Mesenchymal stem cell (in vitro differentiated cells and primary cell): Measurements from ENCODE around the gene ADIRF. TPM values are rescaled to one million over a fixed set of nuclear protein-coding genes. Genes with fewer than 3 reads are reported as not detected.

ENCODE experiments used
- DNase-seq: peaks from one replicate; pipeline ENCODE4 v3.0.0-alpha.2; 2013
- H2AFZ ChIP-seq: one replicate; pipeline ENCODE4 v1.6.1; 2013; ENCODE audit warnings: low read depth, mild to moderate bottlenecking, control low read depth, inconsistent platforms, low read length, moderate library complexity
- H2AK5ac ChIP-seq: 2 replicates; pipeline ENCODE4 v1.6.1; 2013; ENCODE audit warnings: low read length, moderate library complexity, mild to moderate bottlenecking, inconsistent platforms; ENCODE audit not compliant: severe bottlenecking
- H2BK120ac ChIP-seq: one replicate; pipeline ENCODE4 v1.6.1; 2013; ENCODE audit warnings: low read depth, mild to moderate bottlenecking, inconsistent platforms, low read length, moderate library complexity
- H2BK12ac ChIP-seq, 2 experiments: one replicate each; pipeline ENCODE4 v1.6.1; 2013; ENCODE audit warnings: inconsistent platforms in 2 of 2, low read length in 2 of 2, mild to moderate bottlenecking in 2 of 2, moderate library complexity in 2 of 2, control low read depth in 1 of 2
- H2BK15ac ChIP-seq: one replicate; pipeline ENCODE4 v1.6.1; 2013; ENCODE audit warnings: mild to moderate bottlenecking, low read depth, inconsistent platforms; ENCODE audit not compliant: poor library complexity, severe bottlenecking
- H2BK5ac ChIP-seq: 2 replicates; pipeline ENCODE4 v1.6.1; 2013; ENCODE audit warnings: low read depth, mild to moderate bottlenecking, low read length, control low read depth, inconsistent platforms; ENCODE audit not compliant: poor library complexity, severe bottlenecking
- H3K14ac ChIP-seq, 2 experiments: one replicate each; pipeline ENCODE4 v1.6.1; 2013; ENCODE audit warnings: inconsistent platforms in 2 of 2, low read length in 2 of 2, control low read depth in 1 of 2, mild to moderate bottlenecking in 1 of 2, moderate library complexity in 1 of 2
- H3K18ac ChIP-seq, 2 experiments: one replicate each; pipeline ENCODE4 v1.6.1; 2013; ENCODE audit warnings: inconsistent platforms in 2 of 2, low read length in 2 of 2, control low read depth in 1 of 2, low read depth in 1 of 2, mild to moderate bottlenecking in 1 of 2
- H3K23ac ChIP-seq, 2 experiments: one replicate each; pipeline ENCODE4 v1.6.1; 2013; ENCODE audit warnings: inconsistent platforms in 2 of 2, low read length in 2 of 2, mild to moderate bottlenecking in 2 of 2, moderate library complexity in 2 of 2, control low read depth in 1 of 2
- H3K27ac ChIP-seq: 2 replicates; pipeline ENCODE4 v1.5.1; 2013; ENCODE audit warnings: mild to moderate bottlenecking, moderate library complexity, low read length, control low read depth, inconsistent platforms; ENCODE audit not compliant: poor library complexity, severe bottlenecking
- H3K27me3 ChIP-seq, 2 experiments: 2 replicates each; pipeline versions ENCODE4 v1.6.1 to v1.7.0; 2013; ENCODE audit warnings: low read length in 2 of 2, mild to moderate bottlenecking in 2 of 2, moderate library complexity in 2 of 2, control low read depth in 1 of 2, inconsistent platforms in 1 of 2; ENCODE audit not compliant: control insufficient read depth in 1 of 2, insufficient read depth in 1 of 2
- H3K36me3 ChIP-seq, 2 experiments: 2 replicates each; pipeline versions ENCODE4 v1.6.1 to v1.7.0; 2013; ENCODE audit warnings: low read length in 2 of 2, control low read depth in 1 of 2, inconsistent platforms in 1 of 2, low read depth in 1 of 2, mild to moderate bottlenecking in 1 of 2; ENCODE audit not compliant: insufficient read depth in 2 of 2, control insufficient read depth in 1 of 2
- H3K4ac ChIP-seq, 2 experiments: one replicate each; pipeline ENCODE4 v1.6.1; 2013; ENCODE audit warnings: inconsistent platforms in 2 of 2, low read length in 2 of 2, mild to moderate bottlenecking in 2 of 2, moderate library complexity in 2 of 2, control low read depth in 1 of 2, low read depth in 1 of 2
- H3K4me1 ChIP-seq: 2 replicates; pipeline ENCODE4 v1.6.1; 2013; ENCODE audit warnings: low read depth, low read length, control low read depth; ENCODE audit not compliant: control insufficient read depth, insufficient read depth
- H3K4me2 ChIP-seq: 2 replicates; pipeline ENCODE4 v1.6.1; 2013; ENCODE audit warnings: low read length, mild to moderate bottlenecking, inconsistent platforms; ENCODE audit not compliant: poor library complexity, severe bottlenecking
- H3K4me3 ChIP-seq, 2 experiments: 2 replicates each; pipeline versions ENCODE4 v1.5.1 to v1.7.0; 2013; ENCODE audit warnings: low read length in 2 of 2, mild to moderate bottlenecking in 2 of 2, control low read depth in 1 of 2, low read depth in 1 of 2; ENCODE audit not compliant: insufficient read depth in 1 of 2
- H3K79me1 ChIP-seq: replicated peaks from 2 replicates; pipeline ENCODE4 v1.6.1; 2013; ENCODE audit warnings: mild to moderate bottlenecking, control low read depth, low read length, inconsistent platforms; ENCODE audit not compliant: poor library complexity, severe bottlenecking
- H3K9ac ChIP-seq: 2 replicates; pipeline ENCODE4 v1.7.0; 2013; ENCODE audit warnings: mild to moderate bottlenecking, low read length, moderate library complexity
- H3K9me3 ChIP-seq: 2 replicates; pipeline ENCODE4 v1.7.0; 2013; ENCODE audit warnings: mild to moderate bottlenecking, low read length; ENCODE audit not compliant: control insufficient read depth
- H4K8ac ChIP-seq: one replicate; pipeline ENCODE4 v1.6.1; 2013; ENCODE audit warnings: inconsistent platforms, mild to moderate bottlenecking, low read length, moderate library complexity
- H4K91ac ChIP-seq: one replicate; pipeline ENCODE4 v1.6.1; 2013; ENCODE audit warnings: mild to moderate bottlenecking, low read length, inconsistent platforms
- WGBS: methylation state at CpG from one replicate; pipeline ENCODE4 v1.1.7; 2013; ENCODE audit warnings: mixed read lengths; 5-methylcytosine and 5-hydroxymethylcytosine counted together
- polyA plus RNA-seq, 2 experiments: library from polyadenylated mRNA; stranded (reverse); fragments of 200-250 nt; gene quantifications; one replicate each; pipeline ENCODE4 v1.2.3, GENCODE V29; 2013

ADIRF gene
- 0.30 TPM for polyA plus RNA-seq (2013, experiment 1 of 2)
- polyA plus RNA-seq (2013, experiment 2 of 2): 0.23 TPM

DNA sequence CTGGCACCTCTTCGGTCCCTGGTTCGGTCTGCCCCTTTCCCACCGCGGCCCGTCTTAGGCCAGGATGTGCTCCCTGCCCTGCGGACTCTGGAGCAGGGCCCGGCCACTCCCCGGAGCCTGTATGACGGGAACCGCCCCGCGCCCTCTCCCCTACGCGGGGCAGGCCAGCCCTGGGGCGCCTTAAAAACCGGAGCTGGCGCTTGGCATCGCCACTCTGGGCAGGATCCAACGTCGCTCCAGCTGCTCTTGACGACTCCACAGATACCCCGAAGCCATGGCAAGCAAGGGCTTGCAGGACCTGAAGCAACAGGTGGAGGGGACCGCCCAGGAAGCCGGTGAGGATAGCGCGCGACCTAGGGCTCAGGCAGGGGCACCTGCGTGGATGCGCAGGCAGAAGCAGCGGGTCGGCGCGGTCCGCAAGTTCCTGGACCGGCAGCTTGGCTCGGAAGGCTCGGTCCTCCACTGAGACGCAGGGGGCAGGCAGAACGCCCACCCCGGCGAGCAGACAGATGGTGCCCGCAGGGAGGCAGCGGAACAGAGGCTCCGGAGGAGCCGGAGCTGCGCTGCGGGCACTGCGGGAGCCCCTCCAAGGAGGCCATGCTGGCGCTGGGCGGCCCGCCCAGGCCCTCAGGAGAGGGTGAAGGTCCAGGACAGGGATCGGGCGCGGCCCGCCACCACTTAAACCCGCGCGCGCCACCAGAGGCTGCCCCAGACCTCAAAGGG is at the start of gene ADIRF:
ADIRF (plus strand) TSS at position 212 of the 723 bp plus-strand sequence; CDS start at position 275, 63 bp downstream.
- Histone ChIP-seq H4K8ac (peak within 1 kb of the TSS; percentile 67), H2BK12ac (peak within 1 kb of the TSS; percentile 20 to 96), H3K27me3 (no peaks in the 10 kb centered on the region), H3K4me1 (peaks cover 34% of the 10 kb centered on the region), H2BK15ac (peak within 1 kb of the TSS; percentile 85), H3K79me1 (no peaks in the 10 kb centered on the region), H3K23ac (peak within 1 kb of the TSS in 1 of 2 experiments; percentile 49), H3K18ac (peak within 1 kb of the TSS; percentile 50 to 85), H3K14ac (peak within 1 kb of the TSS in 1 of 2 experiments; percentile 57), H2AFZ (no peak within 1 kb of the TSS), H3K9me3 (no peaks in the 10 kb centered on the region), H3K4ac (peak within 1 kb of the TSS; percentile 57 to 74), H3K4me3 (peak within 1 kb of the TSS in 1 of 2 experiments; percentile 81), H3K4me2 (no peak within 1 kb of the TSS), H3K27ac (no peak within 1 kb of the TSS), H3K36me3 (peaks cover 0 to 3% of the 10 kb centered on the region in 2 experiments), H3K9ac (peak within 1 kb of the TSS; percentile 97), H2AK5ac (no peak within 1 kb of the TSS), H2BK120ac (peak within 1 kb of the TSS; percentile 55), H2BK5ac (no peak within 1 kb of the TSS), H4K91ac (peak within 1 kb of the TSS; percentile 59)
- DNase-seq: no peak
- 96% methylated on average over 59 of the region's 59 CpGs for WGBS

DNA sequence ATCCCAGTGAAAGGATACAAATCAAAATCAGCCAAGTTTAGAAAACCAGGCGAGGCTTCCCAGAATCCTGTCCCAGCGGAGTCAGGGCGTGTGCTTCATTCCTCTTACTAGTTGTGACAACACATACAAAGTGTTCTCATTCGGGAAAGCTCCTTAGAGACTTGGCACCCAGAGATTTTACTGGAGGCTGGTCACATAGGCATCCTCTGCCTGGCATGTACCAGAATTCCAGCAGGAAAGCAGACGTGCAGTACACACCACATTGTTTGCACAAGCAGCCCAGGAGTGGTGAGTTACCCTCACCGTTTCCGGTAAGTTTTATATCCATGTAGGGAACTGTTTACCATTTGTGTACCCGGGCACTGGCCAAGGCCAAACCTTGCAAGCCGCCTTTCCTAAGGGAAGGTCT is 45.7 kb upstream of the ADIRF start:
- Histone ChIP-seq H2BK5ac (no peak overlapping the region), H3K9ac (no peak overlapping the region), H3K4me1 (no peaks in the 10 kb centered on the region), H2BK12ac (peak overlapping the region in 1 of 2 experiments; percentile 7), H3K14ac (no peak overlapping the region), H3K27ac (no peak overlapping the region), H2BK15ac (no peak overlapping the region), H4K91ac (no peak overlapping the region), H3K4me3 (no peak overlapping the region), H3K4me2 (no peak overlapping the region), H2BK120ac (no peak overlapping the region), H4K8ac (no peak overlapping the region), H3K23ac (no peak overlapping the region), H3K9me3 (no peaks in the 10 kb centered on the region), H3K79me1 (peaks cover 9% of the 10 kb centered on the region), H3K4ac (no peak overlapping the region), H2AK5ac (no peak overlapping the region), H2AFZ (no peak overlapping the region), H3K18ac (no peak overlapping the region), H3K36me3 (peaks cover 13 to 57% of the 10 kb centered on the region in 2 experiments), H3K27me3 (no peaks in the 10 kb centered on the region)
- DNase-seq: no peak
- WGBS: 95% methylated on average over 9 of the region's 9 CpGs

DNA sequence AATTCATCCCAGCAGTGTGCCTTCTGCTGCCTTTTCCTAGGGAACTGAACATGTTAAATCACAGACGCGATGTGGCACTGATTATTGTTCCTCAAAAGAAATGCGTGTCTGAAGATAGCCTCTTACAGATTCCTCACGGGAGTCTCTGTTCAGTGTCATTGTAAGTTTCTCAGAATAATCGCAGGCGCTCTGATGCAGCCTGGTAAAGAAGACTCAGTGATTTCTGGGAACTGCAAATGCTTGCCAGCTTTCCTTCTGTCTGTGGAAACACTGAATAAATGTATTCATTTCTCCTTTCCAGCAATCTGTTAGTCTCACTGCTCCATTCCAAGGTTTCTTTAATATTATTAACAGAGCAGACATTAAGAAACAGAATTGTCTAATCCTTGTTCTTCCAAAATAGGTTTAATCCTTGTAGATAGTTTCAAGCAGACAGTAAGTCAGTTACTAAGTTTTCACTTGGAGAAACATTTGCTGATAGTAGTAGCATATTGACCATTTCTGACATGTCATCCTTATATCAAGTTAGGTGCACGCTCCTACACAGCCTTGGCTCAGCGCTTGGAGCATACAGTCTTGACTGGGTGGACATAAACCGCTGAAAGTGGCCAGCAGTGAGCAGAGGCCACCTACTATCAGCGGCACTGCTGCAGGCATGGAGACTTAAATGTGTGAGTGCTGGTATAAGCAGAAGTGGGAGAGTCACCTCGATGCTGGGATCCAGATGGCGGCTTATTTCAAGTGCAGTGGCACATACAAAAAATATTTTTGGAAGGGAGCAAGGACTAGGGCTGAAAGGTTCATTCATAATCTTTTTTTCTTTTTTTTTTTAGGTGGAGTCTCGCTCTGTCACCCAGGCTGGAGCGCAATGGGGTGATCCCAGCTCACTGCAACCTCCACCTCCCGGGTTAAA is 38.6 kb upstream of the ADIRF start:
- WGBS: 98% methylated on average over 15 of the region's 15 CpGs
- no peak for DNase-seq
- no peak overlapping the region for H3K14ac ChIP-seq
- H3K18ac ChIP-seq: no peak overlapping the region
- no peaks in the 10 kb centered on the region for H3K9me3 ChIP-seq
- H4K91ac ChIP-seq: no peak overlapping the region
- no peak overlapping the region for H3K27ac ChIP-seq
- peaks cover 1% of the 10 kb centered on the region for H3K79me1 ChIP-seq
- no peak overlapping the region for H2BK5ac ChIP-seq
- no peak overlapping the region for H3K9ac ChIP-seq
- H2BK15ac ChIP-seq: no peak overlapping the region
- no peak overlapping the region for H4K8ac ChIP-seq
- peaks cover 4% of the 10 kb centered on the region for H3K4me1 ChIP-seq
- peaks cover 17 to 33% of the 10 kb centered on the region in 2 experiments for H3K36me3 ChIP-seq
- no peak overlapping the region for H2BK12ac ChIP-seq
- H3K27me3 ChIP-seq: no peaks in the 10 kb centered on the region
- H3K4ac ChIP-seq: no peak overlapping the region
- no peak overlapping the region for H3K4me2 ChIP-seq
- no peak overlapping the region for H3K23ac ChIP-seq
- H2AFZ ChIP-seq: no peak overlapping the region
- no peak overlapping the region for H2AK5ac ChIP-seq
- no peak overlapping the region for H3K4me3 ChIP-seq
- no peak overlapping the region for H2BK120ac ChIP-seq

DNA sequence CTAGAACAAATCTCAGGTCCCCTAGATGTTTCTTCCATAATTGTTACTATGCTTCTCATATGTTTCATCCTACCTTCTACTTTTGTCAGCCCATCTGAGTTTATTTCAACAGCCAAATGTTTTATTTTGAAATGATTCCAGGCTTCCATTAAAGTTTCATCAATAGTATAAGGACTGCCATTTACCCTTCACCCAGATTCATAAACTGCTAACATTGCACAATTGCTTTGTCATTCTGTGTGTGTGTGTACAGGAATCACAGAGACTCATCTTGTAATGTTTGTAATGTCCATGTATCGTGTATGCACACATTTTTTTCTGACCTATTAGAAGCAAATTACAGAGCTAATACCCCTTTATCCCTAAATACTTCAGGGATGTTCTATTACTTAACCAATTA is 36.4 kb upstream of the ADIRF start:
- Histone ChIP-seq H3K14ac (no peak overlapping the region), H3K18ac (no peak overlapping the region), H4K91ac (no peak overlapping the region), H3K4me3 (no peak overlapping the region), H3K9ac (peak overlapping the region; percentile 37), H3K36me3 (peaks cover 17 to 44% of the 10 kb centered on the region in 2 experiments), H3K27ac (no peak overlapping the region), H2BK15ac (no peak overlapping the region), H3K4me2 (no peak overlapping the region), H2BK12ac (no peak overlapping the region), H3K27me3 (no peaks in the 10 kb centered on the region), H3K23ac (no peak overlapping the region), H3K9me3 (no peaks in the 10 kb centered on the region), H2BK5ac (no peak overlapping the region), H3K4ac (no peak overlapping the region), H3K4me1 (peaks cover 9% of the 10 kb centered on the region), H2BK120ac (no peak overlapping the region), H3K79me1 (peaks cover 1% of the 10 kb centered on the region), H2AK5ac (no peak overlapping the region), H4K8ac (no peak overlapping the region), H2AFZ (no peak overlapping the region)
- DNase-seq: peak; percentile 57
- 100% methylated on average over 1 of the region's 1 CpG for WGBS
